ENCODE data around the gene BIRC6.
"Not testable (repeated sequence)": the region's sequence is repeated elsewhere in the genome, so short reads cannot be mapped to it uniquely, and the experiment has no call there.

The BIRC6 gene

GRCh38 chr2:32356681-32357317, at the start of gene BIRC6:
TSS of gene BIRC6 (plus strand) at chr2:32357023. CDS start at chr2:32357162, 139 bp downstream.
- peak; percentile 72 for DNase-seq (ENCODE audit: low read depth, low spot score)

- no peak for DNase-seq (ENCODE audit: low read depth, low spot score)
Measured at GRCh38 chr2:32310577-32310976, 46.2 kb upstream of the BIRC6 start.

- no peak for DNase-seq (ENCODE audit: low read depth, low spot score)
Measured at GRCh38 chr2:32314886-32315285, 41.9 kb upstream of the BIRC6 start.

- DNase-seq (ENCODE audit: low read depth, low spot score) = not testable (repeated sequence)
Measured at GRCh38 chr2:32328679-32329078, 28.1 kb upstream of the BIRC6 start.

GRCh38 chr2:32329180-32329980, 27.4 kb upstream of the BIRC6 start:
- DNase-seq (ENCODE audit: low read depth, low spot score) = not testable (repeated sequence)

- no peak for DNase-seq (ENCODE audit: low read depth, low spot score)
Measured at GRCh38 chr2:32330136-32330535, 26.7 kb upstream of the BIRC6 start.

GRCh38 chr2:32342801-32343200, 14.0 kb upstream of the BIRC6 start:
- DNase-seq (ENCODE audit: low read depth, low spot score) = no peak

- DNase-seq (ENCODE audit: low read depth, low spot score) = not testable (repeated sequence)
Measured at GRCh38 chr2:32350797-32351196, 6.0 kb upstream of the BIRC6 start.

- DNase-seq (ENCODE audit: low read depth, low spot score) = no peak
Measured at GRCh38 chr2:32355976-32356680, 695 bp upstream of the BIRC6 start.

GRCh38 chr2:32357318-32358110, 691 bp downstream of the BIRC6 start:
- DNase-seq (ENCODE audit: low read depth, low spot score) = peak; percentile 11

GRCh38 chr2:32358111-32358482, 1.3 kb downstream of the BIRC6 start:
- DNase-seq (ENCODE audit: low read depth, low spot score) = no peak

GRCh38 chr2:32360416-32360815, 3.6 kb downstream of the BIRC6 start:
- DNase-seq (ENCODE audit: low read depth, low spot score) = no peak

- DNase-seq (ENCODE audit: low read depth, low spot score) = not testable (repeated sequence)
Measured at GRCh38 chr2:32362997-32363396, 6.2 kb downstream of the BIRC6 start.

GRCh38 chr2:32363597-32363996, 6.8 kb downstream of the BIRC6 start:
- no peak for DNase-seq (ENCODE audit: low read depth, low spot score)

GRCh38 chr2:32364290-32364689, 7.5 kb downstream of the BIRC6 start:
- DNase-seq (ENCODE audit: low read depth, low spot score) = not testable (repeated sequence)

- DNase-seq (ENCODE audit: low read depth, low spot score) = not testable (repeated sequence)
Measured at GRCh38 chr2:32365679-32366078, 8.9 kb downstream of the BIRC6 start.

GRCh38 chr2:32366595-32366994, 9.8 kb downstream of the BIRC6 start:
- DNase-seq (ENCODE audit: low read depth, low spot score) = no peak

- no peak for DNase-seq (ENCODE audit: low read depth, low spot score)
Measured at GRCh38 chr2:32369222-32369621, 12.4 kb downstream of the BIRC6 start.

GRCh38 chr2:32370942-32371341, 14.1 kb downstream of the BIRC6 start:
- DNase-seq (ENCODE audit: low read depth, low spot score) = not testable (repeated sequence)

- DNase-seq (ENCODE audit: low read depth, low spot score) = no peak
Measured at GRCh38 chr2:32372519-32373182, 15.8 kb downstream of the BIRC6 start.

Data from brain pericyte (primary cell).